GM18505 (cell line): Measurements from ENCODE around the gene SFMBT1.

ENCODE experiments used
- ATAC-seq: cut with Tn5 transposase; IDR thresholded peaks from one replicate; pipeline ENCODE4 v1.9.1; 2021; ENCODE audit not compliant: unreplicated experiment
- POLR2A ChIP-seq: IDR thresholded peaks from 4 replicates; pipeline ENCODE4 v1.6.1; 2011; ENCODE audit warnings: borderline replicate concordance; ENCODE audit not compliant: insufficient read depth, insufficient read length; ENCODE audit errors: extremely low read depth

The SFMBT1 gene

DNA sequence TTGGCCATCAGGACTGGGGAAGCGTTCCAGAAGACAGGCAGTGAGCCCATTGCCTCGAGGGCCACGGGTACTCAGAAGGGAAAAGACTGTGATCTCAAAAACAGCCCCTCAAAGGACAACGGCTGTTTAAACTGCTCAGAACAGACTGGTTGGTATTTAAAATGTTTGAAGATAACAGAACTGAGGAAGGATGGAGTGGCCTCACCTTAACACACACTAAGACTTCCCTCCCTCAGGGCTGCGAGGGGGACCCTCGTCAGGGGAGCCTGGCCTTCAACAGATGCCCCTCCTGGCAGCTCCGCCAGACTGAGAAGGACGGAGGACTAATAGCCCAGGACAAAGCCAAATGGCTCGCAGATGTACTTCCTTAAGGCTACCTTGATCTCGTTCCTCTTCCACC, 151.1 kb downstream of the SFMBT1 start:
- ATAC-seq: no peak
- TF ChIP-seq POLR2A: no peak

GRCh38 chr3:52893723-52894122, 152.2 kb downstream of the SFMBT1 start:
- TF ChIP-seq POLR2A: no peak
- ATAC-seq: no peak

DNA sequence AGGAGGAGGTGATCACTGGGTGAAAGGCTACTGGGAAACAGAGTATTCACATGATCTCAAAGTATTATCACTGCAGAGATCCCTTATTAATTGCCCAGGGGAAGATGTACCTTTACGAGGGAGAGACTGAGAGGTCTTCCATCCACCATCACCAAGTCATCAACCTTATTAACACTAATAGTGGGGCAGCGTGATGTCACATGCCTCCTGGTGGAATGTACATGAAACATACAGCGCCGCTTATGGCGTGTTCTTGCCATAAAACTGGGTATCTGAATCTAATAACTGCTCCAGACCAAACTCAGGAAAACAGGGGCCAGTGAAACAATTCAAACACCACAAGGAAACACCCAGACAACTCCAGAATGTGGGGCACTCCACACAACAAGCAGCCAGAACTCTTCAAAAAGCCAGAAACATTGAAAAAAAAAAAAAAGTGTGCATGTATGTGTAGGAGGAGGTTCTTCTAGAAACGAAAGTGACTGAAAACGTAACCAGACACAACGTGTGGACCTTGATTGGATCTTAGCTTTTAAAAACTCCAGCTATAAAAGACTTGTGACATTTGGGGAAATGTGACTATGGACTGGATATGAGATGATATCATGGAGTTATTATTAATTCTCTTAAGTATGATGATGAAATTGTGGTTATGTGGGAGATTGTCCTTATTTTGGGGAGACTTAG, 153.1 kb downstream of the SFMBT1 start:
- TF ChIP-seq POLR2A: no peak
- no peak for ATAC-seq

GRCh38 chr3:52892290-52892624, 153.6 kb downstream of the SFMBT1 start:
- no peak for ATAC-seq
- TF ChIP-seq POLR2A: no peak

DNA sequence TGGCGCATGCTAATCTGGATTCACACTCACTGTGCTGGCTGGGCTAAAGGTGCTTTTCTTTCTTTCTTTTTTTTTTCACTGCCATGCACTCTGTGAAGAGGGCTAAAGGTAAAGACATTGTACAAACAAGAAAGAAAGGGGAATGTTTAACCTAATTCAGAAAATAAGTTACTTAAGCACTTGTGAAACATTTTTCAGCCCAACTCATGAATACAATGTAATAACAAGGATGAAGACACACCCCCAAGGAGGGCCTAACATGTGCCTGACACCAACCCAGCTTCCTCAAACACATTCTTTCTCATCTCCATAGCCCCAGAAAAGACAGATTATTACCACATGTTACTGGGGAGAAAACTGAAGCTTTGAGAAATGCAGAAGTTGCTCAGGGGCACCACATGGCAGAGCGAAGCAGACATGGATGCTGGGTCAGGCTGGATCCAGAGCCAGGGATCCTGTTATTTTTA, 154.2 kb downstream of the SFMBT1 start:
- no peak for TF ChIP-seq POLR2A
- ATAC-seq: no peak

- no peak for ATAC-seq
- no peak for TF ChIP-seq POLR2A
These were observed 154.7 kb downstream of the SFMBT1 start for GRCh38 chr3:52891164-52891563.

DNA sequence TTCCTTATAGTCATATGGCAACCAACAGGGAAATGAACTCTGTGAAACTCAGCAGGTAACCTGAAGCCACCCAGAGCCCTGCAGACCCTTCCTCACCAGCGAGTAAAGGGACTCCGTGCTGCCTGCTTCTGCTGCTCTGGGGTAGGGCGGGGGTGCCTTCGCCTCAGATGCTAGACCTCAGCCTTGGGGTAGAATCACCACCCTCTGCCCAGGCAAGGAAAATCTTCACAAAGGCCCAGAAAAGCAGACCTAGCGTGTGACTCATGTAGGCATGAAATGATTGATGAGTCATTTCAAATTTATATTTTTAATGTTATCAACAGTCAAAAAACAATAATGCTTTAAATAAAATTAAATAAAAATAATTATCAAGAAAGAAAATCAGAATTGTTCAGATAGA, 155.1 kb downstream of the SFMBT1 start:
- ATAC-seq: no peak
- no peak for TF ChIP-seq POLR2A

DNA sequence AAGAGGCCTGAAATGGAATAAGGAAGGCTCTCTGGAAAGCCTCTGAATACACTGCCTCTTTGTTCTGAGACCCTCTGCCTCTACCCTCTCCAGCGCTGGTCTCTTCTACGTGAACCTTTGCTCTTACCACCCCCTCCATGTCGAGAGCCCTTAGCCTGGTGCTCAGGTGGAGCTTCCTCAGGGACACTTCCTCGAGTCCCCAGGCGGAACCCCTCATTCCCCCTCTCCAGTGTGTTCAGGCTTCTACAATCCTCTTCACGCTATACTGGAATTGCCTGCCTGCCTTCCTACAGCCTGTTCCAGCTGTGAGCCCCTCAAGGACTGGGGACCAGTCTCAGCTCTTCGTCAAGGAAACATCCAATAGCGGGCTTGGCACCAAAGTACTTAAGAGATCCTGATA, 156.0 kb downstream of the SFMBT1 start:
- no peak for ATAC-seq
- no peak for TF ChIP-seq POLR2A

DNA sequence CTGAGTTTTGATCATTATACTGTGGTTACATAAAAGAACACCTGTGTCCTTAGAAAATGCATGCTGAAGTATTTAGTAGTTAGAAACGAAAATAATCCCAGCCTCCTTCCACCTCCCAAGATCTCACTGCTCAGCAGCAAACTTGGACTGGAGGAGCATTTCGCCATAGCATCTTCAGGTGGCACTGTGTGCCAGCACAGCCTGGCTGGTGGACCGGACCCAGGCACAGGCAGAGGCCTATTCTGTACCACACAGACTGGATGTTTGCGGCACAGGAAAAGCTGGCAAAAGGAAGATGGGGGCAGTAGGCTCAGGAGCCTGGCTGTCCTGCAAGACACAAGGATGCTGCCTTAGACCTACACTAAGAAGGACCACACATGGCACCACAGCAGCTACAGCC, 158.7 kb downstream of the SFMBT1 start:
- ATAC-seq: no peak
- TF ChIP-seq POLR2A: no peak

GRCh38 chr3:52886049-52886730, 159.7 kb downstream of the SFMBT1 start:
- ATAC-seq: no peak
- TF ChIP-seq POLR2A: no peak

DNA sequence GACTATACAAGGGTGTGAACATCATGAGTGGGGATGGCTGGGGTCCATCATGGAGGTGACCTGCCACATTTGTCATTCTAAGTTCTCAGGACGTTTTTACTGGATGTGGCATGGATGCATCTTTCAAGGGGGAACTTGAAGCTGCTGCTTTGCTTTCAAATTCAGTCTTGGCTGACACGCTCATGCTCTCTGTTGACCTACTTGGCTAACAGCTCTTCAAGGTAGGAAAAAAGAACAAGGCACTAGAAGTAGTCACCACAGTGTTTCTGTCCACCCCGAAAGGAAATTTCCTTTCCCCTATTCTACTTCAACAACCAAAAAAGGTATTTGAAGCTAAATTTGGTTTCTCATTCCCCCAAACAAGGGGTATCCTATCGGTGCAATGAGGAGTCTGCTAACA, 163.5 kb downstream of the SFMBT1 start:
- TF ChIP-seq POLR2A: no peak

GRCh38 chr3:52881871-52882270, 164.0 kb downstream of the SFMBT1 start:
- no peak for ATAC-seq
- no peak for TF ChIP-seq POLR2A

More for the DNA sequence above, 163.5 kb downstream of the SFMBT1 start:
- ATAC-seq: no peak

- TF ChIP-seq POLR2A: no peak
- no peak for ATAC-seq
These were observed 165.4 kb downstream of the SFMBT1 start for GRCh38 chr3:52880474-52880873.

- no peak for TF ChIP-seq POLR2A
- ATAC-seq: no peak
These were observed 165.8 kb downstream of the SFMBT1 start for GRCh38 chr3:52880047-52880446.
